ENCODE measurements around the gene SCAMP4.

Gene SCAMP4

GRCh38 chr19:1961000-1961883 lies 56.0 kb downstream of the SCAMP4 start:
- DNase-seq = no peak

- no peak for DNase-seq
Measured at GRCh38 chr19:1962674-1963073, 57.5 kb downstream of the SCAMP4 start.

- no peak for DNase-seq
Measured at GRCh38 chr19:1967087-1967608, 61.9 kb downstream of the SCAMP4 start.

GRCh38 chr19:1968279-1969175 lies 63.3 kb downstream of the SCAMP4 start:
- DNase-seq = no peak

- DNase-seq = no peak
Measured at GRCh38 chr19:1969176-1970002, 64.2 kb downstream of the SCAMP4 start.

- no peak for DNase-seq
Measured at GRCh38 chr19:1970003-1970805, 65.0 kb downstream of the SCAMP4 start.

- DNase-seq = no peak
Measured at GRCh38 chr19:1970806-1971502, 65.8 kb downstream of the SCAMP4 start.

- DNase-seq = no peak
Measured at GRCh38 chr19:1974381-1975161, 69.4 kb downstream of the SCAMP4 start.

GRCh38 chr19:1975162-1975480 lies 69.9 kb downstream of the SCAMP4 start:
- no peak for DNase-seq

Data from inflammatory macrophage treated with lipopolysaccharide for 4 hours (primary cell).